ENCODE data around the gene PDE3A. TPM values are rescaled to one million over a fixed set of nuclear protein-coding genes. Genes with fewer than 3 reads are reported as not detected.

Gene PDE3A
- total and polyA plus RNA-seq, 2 of the 4 experiments (the other 2 are of a cell fraction) = 0.09 to 0.18 TPM

GRCh38 chr12:20367583-20368113 lies 689 bp upstream of the PDE3A start:
- no peaks in the 10 kb centered on the region for H3K9me3 ChIP-seq (ENCODE audit: control insufficient read depth, insufficient read depth, low read length)
- H2AK9ac ChIP-seq (replicated peaks; ENCODE audit: low read depth, low read length, poor library complexity) = no peak overlapping the region
- ChIA-PET POLR2A (ENCODE audit: unreplicated experiment) (no interaction called here), CTCF (interaction anchor here (0.7 to 1.1 kb wide), 2 partner anchors 18 to 24 kb away, joined by 3 read pairs; no protein-coding TSS in a partner anchor)
- H3K14ac ChIP-seq (replicated peaks; ENCODE audit: low read depth, low read length) = 0 out of 2 replicates have a peak overlapping the region, but pooled peaks have one; percentile 46
- peak overlapping the region; percentile 29 for H3K9ac ChIP-seq (ENCODE audit: low read depth, low read length)
- H3K27me3 ChIP-seq (ENCODE audit: control insufficient read depth, insufficient read depth, low read length) = no peaks in the 10 kb centered on the region
- H4K5ac ChIP-seq (ENCODE audit: low read depth, low read length) = no peak overlapping the region
- no peak overlapping the region for H2BK15ac ChIP-seq (ENCODE audit: low read depth, low read length)
- no peaks in the 10 kb centered on the region for H3K4me1 ChIP-seq (ENCODE audit: control insufficient read depth, insufficient read depth, low read length)
- H3K4me3 ChIP-seq (ENCODE audit: insufficient read depth, low read depth, low read length) = peak overlapping the region; percentile 89
- no peak overlapping the region for H2BK20ac ChIP-seq (ENCODE audit: low read depth, low read length)
- no peak overlapping the region for H2BK5ac ChIP-seq (ENCODE audit: low read depth, low read length, poor library complexity, severe bottlenecking)
- H3K27ac ChIP-seq (ENCODE audit: insufficient read depth, low read length) = no peak overlapping the region
- H3K36me3 ChIP-seq (ENCODE audit: control insufficient read depth, insufficient read depth, low read length) = no peaks in the 10 kb centered on the region
- H2BK120ac ChIP-seq (ENCODE audit: low read depth, low read length) = no peak overlapping the region
- no CpG with 5 or more reads among the region's 3 CpGs for WGBS, 2 experiments (ENCODE audit: extremely low coverage in 2 of 2, insufficient read length in 1 of 2)
- no peaks in the 10 kb centered on the region for H3K9me1 ChIP-seq (ENCODE audit: insufficient read depth, low read length)
- H3K56ac ChIP-seq (ENCODE audit: extremely low read depth, insufficient read depth, low read length) = no peak overlapping the region
- no peak for DNase-seq
- H2AFZ ChIP-seq (replicated peaks; ENCODE audit: low read length, poor library complexity) = peak overlapping the region; percentile 80
- no peak overlapping the region; a peak in 1 of 4 replicates for H4K8ac ChIP-seq (ENCODE audit: low read depth in 2 of 2, low read length in 2 of 2)
- H3K4ac ChIP-seq (ENCODE audit: low read depth, low read length) = no peak overlapping the region
- no peaks in the 10 kb centered on the region for H4K20me1 ChIP-seq (ENCODE audit: insufficient read depth, low read length)
- dilution Hi-C loops (cut with HindIII; ENCODE audit: low sequenced_read_pairs, unreplicated experiment) = no loop called here
- intact Hi-C loops (cut with micrococcal nuclease) = loop anchor here (2.0 to 5.0 kb wide), 4 partner anchors 370 to 629 kb away; no protein-coding TSS in a partner anchor
- TF ChIP-seq CEBPB (IDR thresholded peaks at IDR 0.05; ENCODE audit: low read depth, low read length) (peak; percentile 75), MAZ (IDR thresholded peaks at IDR 0.05; ENCODE audit: borderline replicate concordance, low read depth, low read length) (no peak)
- H3K23ac ChIP-seq (ENCODE audit: low read depth, low read length) = 0 out of 2 replicates have a peak overlapping the region, but pooled peaks have one; percentile 37
- H3K18ac ChIP-seq (ENCODE audit: low read depth, low read length) = no peak overlapping the region
- no peak overlapping the region for H4K91ac ChIP-seq (ENCODE audit: insufficient read depth, low read depth, low read length)
- in situ Hi-C loops (cut with MboI; ENCODE audit: low sequenced_read_pairs) = loop anchor here (10.0 kb wide), 1 partner anchor 623 kb away; no protein-coding TSS in a partner anchor
- no TSS peak for BruUV-seq (replicated peaks)
- H2AK5ac ChIP-seq (ENCODE audit: low read depth, low read length) = no peak overlapping the region
- ATAC-seq (ENCODE audit: low read depth) = no peak
- H3K79me1 ChIP-seq (ENCODE audit: low read depth in 1 of 2, low read length in 2 of 2) = no peaks in the 10 kb centered on the region
- H3K4me2 ChIP-seq (ENCODE audit: low read depth, low read length) = peak overlapping the region; percentile 92

Data from IMR-90 (cell line).